Parathyroid adenoma (tissue), 2 donors: ENCODE data around the gene SPRY4.
"Not testable (repeated sequence)": the region's sequence is repeated elsewhere in the genome, so short reads cannot be mapped to it uniquely, and the experiment has no call there.

Source experiments
- H2AFZ ChIP-seq: fragments of 300-600 bp; sonication (generic); one replicate; pipeline ENCODE4 v1.7.0; 2017; ENCODE audit warnings: antibody characterized with exemption, mild to moderate bottlenecking
- H3K27ac ChIP-seq: fragments of 300-600 bp; sonication (generic); one replicate; pipeline ENCODE4 v1.7.0; 2017
- H3K27me3 ChIP-seq: fragments of 300-600 bp; sonication (generic); one replicate; pipeline ENCODE4 v1.7.0; 2017; ENCODE audit warnings: low read length; ENCODE audit not compliant: control insufficient read depth, insufficient read depth
- H3K36me3 ChIP-seq: fragments of 300-600 bp; sonication (generic); one replicate; pipeline ENCODE4 v1.7.0; 2017; ENCODE audit warnings: low read length; ENCODE audit not compliant: control insufficient read depth, insufficient read depth
- H3K4me1 ChIP-seq: fragments of 300-600 bp; sonication (generic); one replicate; pipeline ENCODE4 v1.7.0; 2017; ENCODE audit warnings: control low read depth
- H3K4me2 ChIP-seq: fragments of 300-600 bp; sonication (generic); one replicate; pipeline ENCODE4 v1.7.0; 2017; ENCODE audit warnings: low read length
- H3K4me3 ChIP-seq: fragments of 300-600 bp; sonication (generic); one replicate; pipeline ENCODE4 v1.7.0; 2017; ENCODE audit warnings: low read depth, low read length
- H3K79me2 ChIP-seq: fragments of 300-600 bp; sonication (generic); one replicate; pipeline ENCODE4 v1.7.0; 2017; ENCODE audit warnings: control low read depth
- H3K9ac ChIP-seq: fragments of 300-600 bp; sonication (generic); one replicate; pipeline ENCODE4 v1.7.0; 2017; ENCODE audit warnings: mild to moderate bottlenecking
- H3K9me3 ChIP-seq: fragments of 300-600 bp; sonication (generic); one replicate; pipeline ENCODE4 v1.7.0; 2017; ENCODE audit warnings: low read length; ENCODE audit not compliant: control insufficient read depth
- CTCF ChIP-seq: fragments of 300-600 bp; sonication (generic); IDR thresholded peaks from one replicate; pipeline ENCODE4 v1.7.0; 2017; ENCODE audit warnings: antibody characterized with exemption, mild to moderate bottlenecking
- donor health status: primary hyperparathyroidism.

SPRY4 gene

DNA sequence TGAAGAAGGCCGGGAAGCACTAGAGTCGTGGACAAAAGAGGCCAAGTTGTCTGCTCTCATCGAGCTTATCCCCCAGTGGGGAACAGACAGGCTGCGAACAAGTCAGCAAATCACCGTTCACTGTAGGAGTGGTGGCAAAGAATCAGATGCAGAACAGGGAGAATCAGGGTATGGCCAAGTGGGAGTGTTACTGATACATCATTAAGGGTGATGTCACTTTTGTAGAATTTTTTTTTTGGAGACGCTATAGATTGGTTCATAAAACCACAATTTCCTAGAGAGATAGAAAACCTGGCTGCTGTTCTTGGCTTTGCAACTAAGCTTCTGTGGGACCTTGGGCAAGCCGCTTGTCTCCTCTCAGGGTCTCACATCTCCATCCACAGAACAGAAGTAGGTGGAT, 21.3 kb downstream of the SPRY4 start:
- Histone ChIP-seq H3K4me3 (no peak overlapping the region), H3K9ac (no peak overlapping the region), H3K36me3 (no peaks in the 10 kb centered on the region), H3K9me3 (no peaks in the 10 kb centered on the region), H2AFZ (no peak overlapping the region), H3K27me3 (no peaks in the 10 kb centered on the region), H3K27ac (no peak overlapping the region), H3K4me1 (peaks cover 4% of the 10 kb centered on the region), H3K4me2 (no peak overlapping the region), H3K79me2 (peaks cover 2% of the 10 kb centered on the region)
- no peak for TF ChIP-seq CTCF

DNA sequence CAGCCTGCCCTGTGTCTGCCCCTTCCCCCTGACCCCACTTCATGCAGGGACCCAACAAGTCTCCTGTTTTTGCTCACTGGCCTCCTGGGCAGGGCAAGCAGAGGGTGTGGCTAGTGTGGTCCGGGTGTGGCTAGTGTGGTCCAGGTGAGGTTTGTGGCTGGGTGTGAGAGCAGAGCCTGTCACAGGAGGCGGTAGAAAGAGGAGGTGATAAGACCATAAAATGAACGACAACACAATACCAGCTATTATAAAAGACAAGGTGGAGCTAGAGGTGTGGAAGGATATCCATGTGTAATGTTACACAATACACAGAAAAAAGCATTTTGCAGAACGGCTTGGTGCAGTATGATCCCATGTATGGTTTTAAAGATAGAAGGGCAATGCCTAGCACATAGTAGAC, 23.3 kb downstream of the SPRY4 start:
- Histone ChIP-seq H3K9ac (no peak overlapping the region), H3K4me3 (no peak overlapping the region), H3K4me2 (no peak overlapping the region), H3K9me3 (no peaks in the 10 kb centered on the region), H3K27ac (no peak overlapping the region), H3K4me1 (peaks cover 4% of the 10 kb centered on the region), H3K79me2 (no peaks in the 10 kb centered on the region), H3K36me3 (no peaks in the 10 kb centered on the region), H3K27me3 (no peaks in the 10 kb centered on the region), H2AFZ (no peak overlapping the region)
- no peak for TF ChIP-seq CTCF

DNA sequence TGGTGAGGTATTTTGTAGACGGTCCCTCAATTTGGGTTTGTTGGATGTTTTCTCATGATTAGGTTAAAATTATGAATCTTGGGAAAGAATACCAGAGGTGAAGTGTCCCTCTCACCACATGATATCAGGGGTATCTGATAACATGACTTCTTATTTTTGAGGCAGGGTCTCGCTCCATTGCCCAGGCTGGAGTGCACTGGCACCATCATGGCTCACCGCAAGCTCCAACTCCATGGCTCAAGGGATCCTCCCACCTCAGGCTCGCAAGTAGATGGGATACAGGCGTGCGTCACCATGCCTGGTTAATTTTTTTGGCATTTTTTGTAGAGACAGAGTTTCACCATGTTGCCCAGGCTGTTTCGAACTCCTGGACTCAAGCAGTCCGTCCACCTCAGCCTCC, 24.1 kb downstream of the SPRY4 start:
- Histone ChIP-seq H3K4me1 (peaks cover under 1% of the 10 kb centered on the region), H3K9ac (no peak overlapping the region), H3K27ac (no peak overlapping the region), H3K9me3 (no peaks in the 10 kb centered on the region), H3K79me2 (no peaks in the 10 kb centered on the region), H3K27me3 (no peaks in the 10 kb centered on the region), H3K4me2 (no peak overlapping the region), H2AFZ (no peak overlapping the region), H3K36me3 (no peaks in the 10 kb centered on the region), H3K4me3 (no peak overlapping the region)
- TF ChIP-seq CTCF, result no peak

DNA sequence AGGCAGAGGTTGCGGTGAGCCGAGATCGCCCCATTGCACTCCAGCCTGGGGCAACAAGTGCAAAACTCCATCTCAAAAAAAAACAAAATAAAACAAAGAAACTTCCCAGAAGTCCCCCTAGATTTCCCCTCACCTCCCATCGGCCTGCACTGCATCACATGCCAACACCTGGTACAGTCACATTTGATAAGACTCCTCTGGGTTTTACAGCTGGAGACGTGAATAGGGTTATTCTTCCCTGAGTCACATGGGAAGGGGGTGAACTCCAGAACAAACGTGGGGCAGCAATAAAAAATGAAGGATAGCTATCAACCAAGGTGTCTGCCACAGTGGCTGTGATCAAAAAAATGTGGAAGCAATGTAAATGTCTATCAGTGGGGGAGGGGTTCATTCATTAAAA, 26.0 kb downstream of the SPRY4 start:
- TF ChIP-seq CTCF, result no peak

GRCh38 chr5:142297786-142298185, 27.0 kb downstream of the SPRY4 start:
- not testable (repeated sequence) for H3K9me3 ChIP-seq, H2AFZ ChIP-seq, H3K36me3 ChIP-seq, H3K4me3 ChIP-seq, H3K9ac ChIP-seq, H3K27ac ChIP-seq, H3K4me2 ChIP-seq, H3K79me2 ChIP-seq, H3K27me3 ChIP-seq, H3K4me1 ChIP-seq

More for the DNA sequence above, 26.0 kb downstream of the SPRY4 start:
- Histone ChIP-seq H3K4me3 (no peak overlapping the region), H2AFZ (no peak overlapping the region), H3K79me2 (no peaks in the 10 kb centered on the region), H3K9me3 (no peaks in the 10 kb centered on the region), H3K27me3 (no peaks in the 10 kb centered on the region), H3K4me1 (no peaks in the 10 kb centered on the region), H3K9ac (no peak overlapping the region), H3K27ac (no peak overlapping the region), H3K4me2 (no peak overlapping the region), H3K36me3 (no peaks in the 10 kb centered on the region)
